SK-N-SH (cell line): ENCODE results near the gene CDKAL1. TPM values are rescaled to one million over a fixed set of nuclear protein-coding genes. Genes with fewer than 3 reads are reported as not detected.

Experiments used
- CTCF ChIA-PET: fragments of 300-600, 350-600 bp; formaldehyde crosslinking; extraction: SDS; loops from one replicate; lab custom pipeline; 2021; lab: Yijun Ruan, JAX
- POLR2A ChIA-PET: fragments of 350-600 bp; sonication (Branson Sonifier 250); formaldehyde crosslinking; extraction: SDS; loops from one replicate; lab custom pipeline; 2020; ENCODE audit warnings: antibody characterized with exemption, inconsistent platforms; lab: Yijun Ruan, JAX
- DNase-seq: peaks from one replicate; pipeline ENCODE4 v3.0.0; 2012
- H2AFZ ChIP-seq: fragments of 200-600 bp; sonication (generic); 2 replicates; pipeline ENCODE4 v1.8.1; 2016; ENCODE audit warnings: antibody characterized with exemption, mild to moderate bottlenecking, low read depth
- H3F3A ChIP-seq: fragments of 200-600 bp; sonication (generic); replicated peaks from 2 replicates; pipeline ENCODE3; 2016; ENCODE audit warnings: antibody characterized with exemption, mild to moderate bottlenecking; ENCODE audit not compliant: insufficient read depth
- H3K27ac ChIP-seq, 2 experiments: fragments of 200-500 bp in 1 of 2; fragments of 200-600 bp in 1 of 2; sonication (Bioruptor generic) in 1 of 2; sonication (generic), shearing (Covaris generic) in 1 of 2; 2 replicates each; pipeline versions ENCODE4 v1.5.1 to v1.6.1; 2014 to 2016; ENCODE audit warnings: low read depth in 2 of 2, inconsistent platforms in 1 of 2, low read length in 1 of 2, mild to moderate bottlenecking in 1 of 2, mixed read lengths in 1 of 2
- H3K27me3 ChIP-seq: fragments of 200-600 bp; sonication (generic), shearing (Covaris generic); 2 replicates; pipeline ENCODE4 v1.6.1; 2016; ENCODE audit warnings: mixed run types; ENCODE audit not compliant: insufficient read depth
- H3K36me3 ChIP-seq, 2 experiments: fragments of 200-500 bp in 1 of 2; fragments of 200-600 bp in 1 of 2; sonication (Bioruptor generic) in 1 of 2; sonication (generic) in 1 of 2; replicated peaks in 1 of 2; 2 replicates each; pipeline versions ENCODE3 to v1.5.1; 2014 to 2016; ENCODE audit warnings: low read length in 1 of 2, mild to moderate bottlenecking in 1 of 2; ENCODE audit not compliant: insufficient read depth in 2 of 2, control insufficient read depth in 1 of 2
- H3K4me1 ChIP-seq, 2 experiments: fragments of 200-500 bp in 1 of 2; fragments of 200-600 bp in 1 of 2; sonication (Bioruptor generic) in 1 of 2; sonication (generic), shearing (Covaris generic) in 1 of 2; 2 replicates each; pipeline versions ENCODE4 v1.5.1 to v1.6.1; 2014 to 2016; ENCODE audit warnings: low read depth in 1 of 2, low read length in 1 of 2, mixed run types in 1 of 2; ENCODE audit not compliant: insufficient read depth in 2 of 2, control insufficient read depth in 1 of 2
- H3K4me2 ChIP-seq: fragments of 200-600 bp; sonication (generic), shearing (Covaris generic); 2 replicates; pipeline ENCODE4 v1.6.1; 2017; ENCODE audit warnings: mixed run types
- H3K4me3 ChIP-seq, 2 experiments: fragments of 200-500 bp in 1 of 2; fragments of 200-600 bp in 1 of 2; sonication (Bioruptor generic) in 1 of 2; sonication (generic), shearing (Covaris generic) in 1 of 2; 2 replicates each; pipeline versions ENCODE4 v1.5.1 to v1.8.1; 2014 to 2016; ENCODE audit warnings: low read depth in 2 of 2, inconsistent platforms in 1 of 2, low read length in 1 of 2, mild to moderate bottlenecking in 1 of 2, mixed read lengths in 1 of 2, moderate library complexity in 1 of 2
- H3K79me2 ChIP-seq: fragments of 200-600 bp; sonication (generic); 2 replicates; pipeline ENCODE4 v1.8.1; 2017; ENCODE audit warnings: mild to moderate bottlenecking; ENCODE audit not compliant: insufficient read depth
- H3K9ac ChIP-seq: fragments of 200-600 bp; sonication (generic); 2 replicates; pipeline ENCODE4 v1.6.1; 2017; ENCODE audit warnings: mixed run types
- H3K9me2 ChIP-seq: fragments of 200-600 bp; sonication (generic); 2 replicates; pipeline ENCODE4 v1.6.1; 2017; ENCODE audit warnings: mixed run types
- H3K9me3 ChIP-seq: fragments of 200-600 bp; sonication (generic); 2 replicates; pipeline ENCODE4 v1.6.1; 2017; ENCODE audit warnings: mixed run types, mild to moderate bottlenecking, moderate library complexity
- H4K20me1 ChIP-seq: fragments of 200-600 bp; sonication (generic); 2 replicates; pipeline ENCODE4 v1.6.1; 2017; ENCODE audit warnings: mild to moderate bottlenecking, mixed run types; ENCODE audit not compliant: insufficient read depth
- CHD2 ChIP-seq: fragments of 150-350 bp; IDR thresholded peaks from 2 replicates; pipeline ENCODE4 v1.6.1; 2018; ENCODE audit warnings: low read length; ENCODE audit not compliant: partially characterized antibody
- CTCF ChIP-seq: fragments of 200-600 bp; sonication (generic); IDR thresholded peaks from 2 replicates; pipeline ENCODE4 v1.6.1; 2017; ENCODE audit warnings: antibody characterized with exemption, mild to moderate bottlenecking, moderate library complexity
- ELF1 ChIP-seq: IDR thresholded peaks from 2 replicates; pipeline ENCODE4 v1.4.0; 2012
- FOSL2 ChIP-seq: IDR thresholded peaks from 2 replicates; pipeline ENCODE4 v1.4.0; 2012; ENCODE audit warnings: low read depth, mild to moderate bottlenecking, moderate library complexity, borderline replicate concordance
- GABPA ChIP-seq: IDR thresholded peaks from 2 replicates; pipeline ENCODE4 v1.4.0; 2012; ENCODE audit warnings: low read depth, mild to moderate bottlenecking
- JUND ChIP-seq: IDR thresholded peaks from 2 replicates; pipeline ENCODE4 v1.4.0; 2012
- MEF2A ChIP-seq: IDR thresholded peaks from 2 replicates; pipeline ENCODE4 v1.4.0; 2012; ENCODE audit warnings: low read depth, borderline replicate concordance
- MXI1 ChIP-seq: IDR thresholded peaks from 2 replicates; pipeline ENCODE4 v1.6.1; 2012; ENCODE audit warnings: mild to moderate bottlenecking, low read depth, low read length, improper control_type of control experiment
- PBX3 ChIP-seq: IDR thresholded peaks from 2 replicates; pipeline ENCODE4; 2012
- POLR2AphosphoS5 ChIP-seq: IDR thresholded peaks from 2 replicates; pipeline ENCODE4 v1.6.1; 2012; ENCODE audit warnings: low read depth, low read length
- RCOR1 ChIP-seq: fragments of 150-350 bp; IDR thresholded peaks from 2 replicates; pipeline ENCODE4 v1.6.1; 2017; ENCODE audit warnings: antibody characterized with exemption, low read length
- REST ChIP-seq: IDR thresholded peaks from 2 replicates; pipeline ENCODE4 v1.6.1; 2012; ENCODE audit warnings: mild to moderate bottlenecking, low read depth, low read length, moderate library complexity
- RXRA ChIP-seq: IDR thresholded peaks from 2 replicates; pipeline ENCODE4 v1.4.0; 2012; ENCODE audit warnings: low read depth, mild to moderate bottlenecking, borderline replicate concordance
- SIN3A ChIP-seq: IDR thresholded peaks from 2 replicates; pipeline ENCODE4 v1.6.1; 2012; ENCODE audit warnings: low read depth, mild to moderate bottlenecking, low read length, moderate library complexity, borderline replicate concordance
- TAF1 ChIP-seq: IDR thresholded peaks from 2 replicates; pipeline ENCODE4 v1.6.1; 2012; ENCODE audit warnings: low read depth, mild to moderate bottlenecking, low read length, moderate library complexity, borderline replicate concordance
- TCF12 ChIP-seq: IDR thresholded peaks from 2 replicates; pipeline ENCODE4 v1.4.0; 2012
- TEAD4 ChIP-seq: IDR thresholded peaks from 2 replicates; pipeline ENCODE4 v1.4.0; 2012; ENCODE audit warnings: mild to moderate bottlenecking, borderline replicate concordance; ENCODE audit not compliant: insufficient read depth
- YY1 ChIP-seq: IDR thresholded peaks from 2 replicates; pipeline ENCODE4 v1.4.0; 2012; ENCODE audit warnings: low read depth, mild to moderate bottlenecking
- WGBS: methylation state at CpG from one replicate; pipeline ENCODE4 v1.1.6; 2017; ENCODE audit warnings: low lambda C conversion rate; 5-methylcytosine and 5-hydroxymethylcytosine counted together
- polyA plus RNA-seq, 3 experiments: library from polyadenylated mRNA; depleted of rRNA; stranded (reverse); fragments of >200 nt; gene quantifications; 2 replicates each; pipeline ENCODE4 v1.2.3, GENCODE V29; 2012
- TF ChIP-seq, protein P1 (sequence below): fragments of 150-350 bp; IDR thresholded peaks from 2 replicates; pipeline ENCODE4 v1.6.1; 2016; ENCODE audit warnings: mild to moderate bottlenecking, low read depth, low read length
- TF ChIP-seq, protein P2 (sequence below): fragments of 150-350 bp; IDR thresholded peaks from 2 replicates; pipeline ENCODE4 v1.6.1; 2017; ENCODE audit warnings: antibody characterized with exemption, low read length, low read depth, borderline replicate concordance

CDKAL1 gene
- polyA plus RNA-seq, 1 of the 3 experiments (the other 2 are of a cell fraction) = 2.6 TPM

- ChIA-PET POLR2A (no interaction called here), CTCF (no interaction called here)
- Histone ChIP-seq H3K27me3 (no peaks in the 10 kb centered on the region), H3K4me1 (no peaks in the 10 kb centered on the region), H4K20me1 (no peaks in the 10 kb centered on the region), H3K36me3 (peaks cover 0 to 6% of the 10 kb centered on the region in 2 experiments), H3K79me2 (no peaks in the 10 kb centered on the region), H3K27ac (no peak overlapping the region), H3K9ac (no peak overlapping the region), H3K4me2 (no peak overlapping the region), H2AFZ (no peak overlapping the region), H3K9me3 (no peaks in the 10 kb centered on the region), H3K9me2 (no peaks in the 10 kb centered on the region), H3F3A (no peaks in the 10 kb centered on the region), H3K4me3 (no peak overlapping the region)
- no peak for DNase-seq
- TF ChIP-seq YY1 = no peak
- TF ChIP-seq CHD2 = no peak
- TF ChIP-seq RXRA = no peak
- TF ChIP-seq, protein P1, sequence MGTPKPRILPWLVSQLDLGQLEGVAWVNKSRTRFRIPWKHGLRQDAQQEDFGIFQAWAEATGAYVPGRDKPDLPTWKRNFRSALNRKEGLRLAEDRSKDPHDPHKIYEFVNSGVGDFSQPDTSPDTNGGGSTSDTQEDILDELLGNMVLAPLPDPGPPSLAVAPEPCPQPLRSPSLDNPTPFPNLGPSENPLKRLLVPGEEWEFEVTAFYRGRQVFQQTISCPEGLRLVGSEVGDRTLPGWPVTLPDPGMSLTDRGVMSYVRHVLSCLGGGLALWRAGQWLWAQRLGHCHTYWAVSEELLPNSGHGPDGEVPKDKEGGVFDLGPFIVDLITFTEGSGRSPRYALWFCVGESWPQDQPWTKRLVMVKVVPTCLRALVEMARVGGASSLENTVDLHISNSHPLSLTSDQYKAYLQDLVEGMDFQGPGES = no peak
- TF ChIP-seq TCF12 = no peak
- TF ChIP-seq REST = no peak
- TF ChIP-seq, protein P2, sequence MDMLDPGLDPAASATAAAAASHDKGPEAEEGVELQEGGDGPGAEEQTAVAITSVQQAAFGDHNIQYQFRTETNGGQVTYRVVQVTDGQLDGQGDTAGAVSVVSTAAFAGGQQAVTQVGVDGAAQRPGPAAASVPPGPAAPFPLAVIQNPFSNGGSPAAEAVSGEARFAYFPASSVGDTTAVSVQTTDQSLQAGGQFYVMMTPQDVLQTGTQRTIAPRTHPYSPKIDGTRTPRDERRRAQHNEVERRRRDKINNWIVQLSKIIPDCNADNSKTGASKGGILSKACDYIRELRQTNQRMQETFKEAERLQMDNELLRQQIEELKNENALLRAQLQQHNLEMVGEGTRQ = no peak
- TF ChIP-seq MXI1 = no peak
- TF ChIP-seq RCOR1 = no peak
- no peak for TF ChIP-seq POLR2AphosphoS5
- TF ChIP-seq GABPA = no peak
- no peak for TF ChIP-seq PBX3
- no peak for TF ChIP-seq CTCF
- no peak for TF ChIP-seq FOSL2
- TF ChIP-seq MEF2A = no peak
- no peak for TF ChIP-seq JUND
- TF ChIP-seq ELF1 = no peak
- no peak for TF ChIP-seq TAF1
- TF ChIP-seq TEAD4 = no peak
- no peak for TF ChIP-seq SIN3A
- 97% methylated on average over 10 of the region's 12 CpGs for WGBS
Observed at GRCh38 chr6:20723236-20723635, 189.0 kb downstream of the CDKAL1 start.
